Activated CD8-positive, alpha-beta memory T cell treated with anti-CD3 and anti-CD28 coated beads, Interleukin-2, amount 50 U/mL, for 48 hours (primary cell): ENCODE results near the gene ATP11C.
"Not testable (repeated sequence)": the region's sequence is repeated elsewhere in the genome, so short reads cannot be mapped to it uniquely, and the experiment has no call there.

Source experiments
- DNase-seq: peaks from one replicate; pipeline ENCODE4 v3.0.0-alpha.2; 2020

The ATP11C gene

GRCh38 chrX:139932901-139933796, at the start of gene ATP11C:
TSS of gene ATP11C (minus strand) at chrX:139933053. CDS start at chrX:139932042, 1,011 bp downstream.
- peak; percentile 82 for DNase-seq

- DNase-seq = no peak
Measured at GRCh38 chrX:139974471-139974870, 41.6 kb upstream of the ATP11C start.

- DNase-seq = no peak
Measured at GRCh38 chrX:139972629-139973624, 40.1 kb upstream of the ATP11C start.

- DNase-seq = no peak
Measured at GRCh38 chrX:139972113-139972512, 39.3 kb upstream of the ATP11C start.

- DNase-seq = no peak
Measured at GRCh38 chrX:139971394-139971749, 38.5 kb upstream of the ATP11C start.

GRCh38 chrX:139969286-139969685, 36.4 kb upstream of the ATP11C start:
- no peak for DNase-seq

GRCh38 chrX:139967750-139968149, 34.9 kb upstream of the ATP11C start:
- DNase-seq = no peak

GRCh38 chrX:139967300-139967699, 34.4 kb upstream of the ATP11C start:
- no peak for DNase-seq

GRCh38 chrX:139966159-139966558, 33.3 kb upstream of the ATP11C start:
- not testable (repeated sequence) for DNase-seq

GRCh38 chrX:139965421-139965820, 32.6 kb upstream of the ATP11C start, which contains the start of gene CXorf66:
TSS of gene CXorf66 (minus strand) at chrX:139965521. CDS start at chrX:139965496, 25 bp downstream.
- no peak for DNase-seq

- not testable (repeated sequence) for DNase-seq
Measured at GRCh38 chrX:139961091-139961490, 28.2 kb upstream of the ATP11C start.

GRCh38 chrX:139949703-139950102, 16.9 kb upstream of the ATP11C start:
- no peak for DNase-seq

GRCh38 chrX:139945075-139945474, 12.2 kb upstream of the ATP11C start:
- no peak for DNase-seq

GRCh38 chrX:139936259-139936658, 3.4 kb upstream of the ATP11C start:
- DNase-seq = no peak

GRCh38 chrX:139933904-139934303, 1.1 kb upstream of the ATP11C start:
- DNase-seq = no peak

GRCh38 chrX:139932073-139932900, 566 bp downstream of the ATP11C start:
- peak; percentile 58 for DNase-seq

GRCh38 chrX:139931646-139932072, 1.2 kb downstream of the ATP11C start:
- no peak for DNase-seq

GRCh38 chrX:139930916-139931645, 1.8 kb downstream of the ATP11C start:
- peak; percentile 53 for DNase-seq

GRCh38 chrX:139930401-139930800, 2.5 kb downstream of the ATP11C start:
- DNase-seq = no peak

GRCh38 chrX:139929876-139930275, 3.0 kb downstream of the ATP11C start:
- no peak for DNase-seq

- no peak for DNase-seq
Measured at GRCh38 chrX:139924696-139925095, 8.2 kb downstream of the ATP11C start.
